ENCODE measurements around the gene ACAP3. TPM values are rescaled to one million over a fixed set of nuclear protein-coding genes. Genes with fewer than 3 reads are reported as not detected.

Gene ACAP3
- total and polyA plus RNA-seq, 2 donors (not counting 3 experiments of a cell fraction or from before 2014, with no cell fraction given) = 27.8 to 39.0 TPM

DNA sequence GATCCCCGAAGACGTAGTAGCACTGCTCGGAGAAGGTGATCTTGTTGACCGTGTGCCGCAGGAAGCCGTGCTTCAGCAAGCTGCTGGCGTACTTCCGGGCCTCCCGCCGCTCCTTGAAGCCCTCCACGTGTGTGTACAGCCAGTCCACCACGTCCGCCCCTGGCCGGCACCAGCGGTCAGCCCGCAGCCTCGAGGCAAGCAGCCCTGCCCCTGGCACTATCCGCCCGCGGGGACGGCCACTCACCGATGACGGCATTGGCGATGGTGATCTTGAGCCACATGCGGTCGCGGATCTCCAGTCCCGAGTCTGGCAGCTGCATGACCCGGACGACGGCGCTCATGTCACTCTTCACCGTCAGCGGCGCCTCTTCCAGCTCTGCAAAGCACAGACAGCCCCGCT, 30.5 kb upstream of the ACAP3 start:
- Histone ChIP-seq H3K4me2 (ENCODE audit: insufficient read depth, low read length) (no peak overlapping the region), H2AFZ (ENCODE audit: low read depth, low read length) (no peak overlapping the region), H3K27ac (ENCODE audit: insufficient read depth, low read depth, low read length) (no peak overlapping the region), H3K9ac (replicated peaks; ENCODE audit: extremely low read depth, insufficient read depth, low read length) (no peak overlapping the region), H3K36me3 (ENCODE audit: control insufficient read depth in 2 of 2, extremely low read depth in 1 of 2, insufficient read depth in 2 of 2, low read length in 2 of 2) (peaks cover 0 to 17% of the 10 kb centered on the region in 2 experiments), H4K20me1 (replicated peaks; ENCODE audit: control insufficient read depth, extremely low read depth, insufficient read depth, low read length) (no peaks in the 10 kb centered on the region), H3K4me3 (replicated peaks in 1 of 3; ENCODE audit: insufficient read depth in 1 of 3, low read depth in 1 of 3, low read length in 3 of 3) (no peak overlapping the region), H3K9me3 (replicated peaks; ENCODE audit: control insufficient read depth, insufficient read depth, low read length) (no peaks in the 10 kb centered on the region), H3K27me3 (ENCODE audit: control insufficient read depth in 2 of 2, insufficient read depth in 2 of 2, low read length in 2 of 2) (no peaks in the 10 kb centered on the region), H3K79me2 (ENCODE audit: control insufficient read depth, insufficient read depth, low read length) (no peaks in the 10 kb centered on the region), H3K4me1 (ENCODE audit: control insufficient read depth, extremely low read depth, insufficient read depth, low read length) (no peaks in the 10 kb centered on the region), H3K9me1 (replicated peaks; ENCODE audit: control insufficient read depth, extremely low read depth, insufficient read depth, low read length) (no peaks in the 10 kb centered on the region)
- ChIA-PET CTCF (no interaction called here), POLR2A (no interaction called here)
- FAIRE-seq = no peak
- no peak for DNase-seq (ENCODE audit: low read depth, low spot score)
- no TSS peak for BruUV-seq (replicated peaks)
- intact Hi-C loops (cut with micrococcal nuclease) (no loop called here), dilution Hi-C loops (cut with MboI; ENCODE audit: extremely low pct_ligation_motif_present, low sequenced_read_pairs) (no loop called here)
- no peak for TF ChIP-seq POLR2AphosphoS5 (IDR thresholded peaks at IDR 0.05; ENCODE audit: insufficient read depth, low read depth, low read length)

GRCh38 chr1:1337793-1338147, 30.0 kb upstream of the ACAP3 start:
- Histone ChIP-seq H3K36me3 (ENCODE audit: control insufficient read depth in 2 of 2, extremely low read depth in 1 of 2, insufficient read depth in 2 of 2, low read length in 2 of 2) (peaks cover 0 to 17% of the 10 kb centered on the region in 2 experiments), H3K27me3 (ENCODE audit: control insufficient read depth in 2 of 2, insufficient read depth in 2 of 2, low read length in 2 of 2) (no peaks in the 10 kb centered on the region), H3K4me1 (ENCODE audit: control insufficient read depth, extremely low read depth, insufficient read depth, low read length) (no peaks in the 10 kb centered on the region), H3K4me3 (replicated peaks in 1 of 3; ENCODE audit: insufficient read depth in 1 of 3, low read depth in 1 of 3, low read length in 3 of 3) (no peak overlapping the region), H2AFZ (ENCODE audit: low read depth, low read length) (no peak overlapping the region), H3K4me2 (ENCODE audit: insufficient read depth, low read length) (no peak overlapping the region), H3K9me1 (replicated peaks; ENCODE audit: control insufficient read depth, extremely low read depth, insufficient read depth, low read length) (no peaks in the 10 kb centered on the region), H4K20me1 (replicated peaks; ENCODE audit: control insufficient read depth, extremely low read depth, insufficient read depth, low read length) (no peaks in the 10 kb centered on the region), H3K79me2 (ENCODE audit: control insufficient read depth, insufficient read depth, low read length) (no peaks in the 10 kb centered on the region), H3K9ac (replicated peaks; ENCODE audit: extremely low read depth, insufficient read depth, low read length) (no peak overlapping the region), H3K9me3 (replicated peaks; ENCODE audit: control insufficient read depth, insufficient read depth, low read length) (no peaks in the 10 kb centered on the region), H3K27ac (ENCODE audit: insufficient read depth, low read depth, low read length) (no peak overlapping the region)
- BruUV-seq (replicated peaks) = no TSS peak
- dilution Hi-C loops (cut with MboI; ENCODE audit: extremely low pct_ligation_motif_present, low sequenced_read_pairs) = no loop called here
- ChIA-PET CTCF (no interaction called here), POLR2A (no interaction called here)
- no peak for FAIRE-seq
- no peak for DNase-seq (ENCODE audit: low read depth, low spot score)
- TF ChIP-seq JUN (IDR thresholded peaks at IDR 0.05; ENCODE audit: borderline replicate concordance, insufficient read depth, insufficient read length, low read depth) (no peak), FOS (IDR thresholded peaks at IDR 0.05; ENCODE audit: borderline replicate concordance, insufficient read depth, low read length) (no peak), EZH2 (IDR thresholded peaks at IDR 0.05; ENCODE audit: borderline replicate concordance, low read depth, low read length, severe bottlenecking) (no peak), POLR2AphosphoS5 (IDR thresholded peaks at IDR 0.05; ENCODE audit: insufficient read depth, low read depth, low read length) (no peak)
- TF ChIP-seq, protein P1, sequence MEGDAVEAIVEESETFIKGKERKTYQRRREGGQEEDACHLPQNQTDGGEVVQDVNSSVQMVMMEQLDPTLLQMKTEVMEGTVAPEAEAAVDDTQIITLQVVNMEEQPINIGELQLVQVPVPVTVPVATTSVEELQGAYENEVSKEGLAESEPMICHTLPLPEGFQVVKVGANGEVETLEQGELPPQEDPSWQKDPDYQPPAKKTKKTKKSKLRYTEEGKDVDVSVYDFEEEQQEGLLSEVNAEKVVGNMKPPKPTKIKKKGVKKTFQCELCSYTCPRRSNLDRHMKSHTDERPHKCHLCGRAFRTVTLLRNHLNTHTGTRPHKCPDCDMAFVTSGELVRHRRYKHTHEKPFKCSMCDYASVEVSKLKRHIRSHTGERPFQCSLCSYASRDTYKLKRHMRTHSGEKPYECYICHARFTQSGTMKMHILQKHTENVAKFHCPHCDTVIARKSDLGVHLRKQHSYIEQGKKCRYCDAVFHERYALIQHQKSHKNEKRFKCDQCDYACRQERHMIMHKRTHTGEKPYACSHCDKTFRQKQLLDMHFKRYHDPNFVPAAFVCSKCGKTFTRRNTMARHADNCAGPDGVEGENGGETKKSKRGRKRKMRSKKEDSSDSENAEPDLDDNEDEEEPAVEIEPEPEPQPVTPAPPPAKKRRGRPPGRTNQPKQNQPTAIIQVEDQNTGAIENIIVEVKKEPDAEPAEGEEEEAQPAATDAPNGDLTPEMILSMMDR (IDR thresholded peaks at IDR 0.05; ENCODE audit: extremely low read depth in 1 of 2, insufficient read depth in 1 of 2, low read depth in 1 of 2, low read length in 2 of 2) = no peak
- intact Hi-C loops (cut with micrococcal nuclease) = no loop called here

Data from endothelial cell of umbilical vein (primary cell).